Aorta (tissue), 5 donors: Measurements from ENCODE around the gene IL1R1. TPM values are rescaled to one million over a fixed set of nuclear protein-coding genes. Genes with fewer than 3 reads are reported as not detected.
A peak's percentile ranks its signal among the peaks of the same experiment; 100 is the strongest.

ENCODE experiments used
- ATAC-seq: fragments of 200-7000 bp; cut with Tn5 transposase; one replicate; pipeline ENCODE4 v1.9.1; 2022; ENCODE audit warnings: moderate library complexity; ENCODE audit not compliant: low FRiP score
- DNase-seq, 2 donors: peaks; one replicate each; pipeline ENCODE4 v3.0.0-alpha.2; 2020
- H3K27ac ChIP-seq, 2 donors: one replicate each; pipeline ENCODE4 v1.5.1; 2013; ENCODE audit warnings: low read length in 2 of 2, mild to moderate bottlenecking in 2 of 2, moderate library complexity in 2 of 2, control low read depth in 1 of 2, inconsistent platforms in 1 of 2, low read depth in 1 of 2
- H3K27me3 ChIP-seq, 2 donors: one replicate each; pipeline ENCODE4 v1.6.1; 2013; ENCODE audit warnings: control low read depth in 1 of 2, low read length in 1 of 2, mild to moderate bottlenecking in 1 of 2, moderate library complexity in 1 of 2; ENCODE audit not compliant: insufficient read depth in 2 of 2, control insufficient read depth in 1 of 2
- H3K36me3 ChIP-seq, 2 donors: one replicate each; pipeline ENCODE4 v1.6.1; 2013; ENCODE audit warnings: control low read depth in 1 of 2, low read length in 1 of 2, mild to moderate bottlenecking in 1 of 2; ENCODE audit not compliant: insufficient read depth in 2 of 2, control insufficient read depth in 1 of 2
- H3K4me1 ChIP-seq, 2 donors: one replicate each; pipeline ENCODE4 v1.6.1; 2013; ENCODE audit warnings: low read length in 2 of 2, control low read depth in 1 of 2, mild to moderate bottlenecking in 1 of 2, moderate library complexity in 1 of 2; ENCODE audit not compliant: insufficient read depth in 2 of 2, control insufficient read depth in 1 of 2
- H3K4me3 ChIP-seq, 2 donors: one replicate each; pipeline ENCODE4 v1.5.1; 2013; ENCODE audit warnings: low read length in 2 of 2, control low read depth in 1 of 2, mild to moderate bottlenecking in 1 of 2
- H3K9me3 ChIP-seq: one replicate; pipeline ENCODE4 v1.6.1; 2013; ENCODE audit warnings: mild to moderate bottlenecking, low read length; ENCODE audit not compliant: control insufficient read depth
- WGBS, 2 donors: extraction: QIAGEN DNeasy Blood & Tissue Kit; methylation state at CpG; one replicate each; pipeline ENCODE4 v1.1.7; 2013; 5-methylcytosine and 5-hydroxymethylcytosine counted together
- intact Hi-C, 2 donors: fragments of 100-400 bp; cut with DNase I; formaldehyde crosslinking; loops; one replicate each; pipeline versions ENCODE4 v1.14.2 to v1.15.0; 2022
- polyA plus RNA-seq, 2 donors: library from polyadenylated mRNA; stranded (reverse); fragments of 200-250 nt; gene quantifications; one replicate each; pipeline ENCODE4 v1.2.3, GENCODE V29; 2013
- total RNA-seq, 2 donors: library from RNA; stranded (reverse); fragmentation: NEBNext Ultra II Directional; extraction: Animal tissue kit (Norgen Biotek cat#: 25700); gene quantifications; one replicate each; pipeline ENCODE4 v1.2.1, GENCODE V29; 2021
- donor health status: healthy with polysubstance abuse.
- donor health status: Bipolar disorder and iron deficiency.
- donor health status: DM: no; HTN: no; CAD: no.
- donor health status: DM: no; HTN: no; CAD: no.
- donor health status: DM: yes; HTN: yes; CAD: no.

IL1R1 gene
- total and polyA plus RNA-seq, 4 donors, result 47.0 to 155 (median 92.3) TPM

- Histone ChIP-seq H3K9me3 (no peaks in the 10 kb centered on the region), H3K27ac (no peak overlapping the region), H3K36me3 (no peaks in the 10 kb centered on the region), H3K4me1 (no peaks in the 10 kb centered on the region), H3K27me3 (no peaks in the 10 kb centered on the region), H3K4me3 (no peak overlapping the region)
- ATAC-seq (no peak), DNase-seq (no peak)
- intact Hi-C loops, result loop anchor here in 1 of 2 donors (5.0 kb wide), 2 partner anchors 69 to 109 kb away; no protein-coding TSS in a partner anchor
- WGBS, 2 donors, result 75 to 82% methylated on average over 15 of the region's 15 CpGs
Measured at GRCh38 chr2:102141011-102141943, 1.3 kb upstream of the IL1R1 start.

GRCh38 chr2:102142829-102143449, 393 bp downstream of the IL1R1 start:
- Histone ChIP-seq H3K27me3 (no peaks in the 10 kb centered on the region), H3K27ac (peak overlapping the region; percentile 2 to 11), H3K4me3 (peak overlapping the region; percentile 13 to 40), H3K9me3 (peaks cover 3% of the 10 kb centered on the region), H3K36me3 (no peaks in the 10 kb centered on the region), H3K4me1 (no peaks in the 10 kb centered on the region)
- ATAC-seq (no peak), DNase-seq (no peak)
- 4 to 7% methylated on average over 42 of the region's 42 CpGs for WGBS, 2 donors
- intact Hi-C loops, result loop anchor here in 1 of 2 donors (5.0 kb wide), 2 partner anchors 71 to 111 kb away; no protein-coding TSS in a partner anchor

GRCh38 chr2:102143450-102143985, 972 bp downstream of the IL1R1 start:
- H3K4me1 ChIP-seq, result no peaks in the 10 kb centered on the region
- no peaks in the 10 kb centered on the region for H3K36me3 ChIP-seq
- ATAC-seq, result peak; percentile 35
- DNase-seq, result no peak
- intact Hi-C loops, result loop anchor here in 1 of 2 donors (5.0 kb wide), 2 partner anchors 71 to 111 kb away; no protein-coding TSS in a partner anchor
- H3K27me3 ChIP-seq, result no peaks in the 10 kb centered on the region
- H3K27ac ChIP-seq, result peak overlapping the region; percentile 2 to 11
- WGBS, 2 donors, result 38 to 58% methylated on average over 10 of the region's 10 CpGs
- H3K9me3 ChIP-seq, result peaks cover 4% of the 10 kb centered on the region
- peak overlapping the region; percentile 13 to 40 for H3K4me3 ChIP-seq

DNA sequence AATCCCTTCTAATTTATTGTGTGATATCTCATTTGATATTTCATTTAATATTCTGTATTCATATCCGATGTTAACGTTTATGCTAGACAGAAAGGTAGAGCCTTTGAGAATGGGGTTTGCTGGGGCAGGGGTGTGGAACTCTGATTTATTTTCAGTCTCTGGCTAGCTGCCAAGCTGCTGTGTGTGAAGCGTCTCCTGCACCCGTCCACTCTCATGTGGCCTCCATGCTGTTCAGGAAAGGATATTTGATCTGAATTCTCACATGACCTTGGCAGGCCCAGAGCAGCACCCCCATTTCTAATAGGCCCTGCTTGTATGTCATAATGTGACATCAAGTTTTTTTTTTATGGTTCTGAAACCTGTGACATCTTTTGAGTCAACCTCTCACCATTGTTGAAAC, 1.6 kb downstream of the IL1R1 start:
- peaks cover 4% of the 10 kb centered on the region for H3K9me3 ChIP-seq
- H3K4me3 ChIP-seq, result no peak overlapping the region
- ATAC-seq (no peak), DNase-seq (no peak)
- WGBS, 2 donors, result 27 to 49% methylated on average over 4 of the region's 4 CpGs
- H3K4me1 ChIP-seq, result no peaks in the 10 kb centered on the region
- no peaks in the 10 kb centered on the region for H3K36me3 ChIP-seq
- H3K27me3 ChIP-seq, result no peaks in the 10 kb centered on the region
- intact Hi-C loops, result loop anchor here in 1 of 2 donors (5.0 kb wide), 2 partner anchors 72 to 112 kb away; no protein-coding TSS in a partner anchor
- H3K27ac ChIP-seq, result no peak overlapping the region

GRCh38 chr2:102145107-102145506, 2.6 kb downstream of the IL1R1 start:
- H3K4me1 ChIP-seq, result no peaks in the 10 kb centered on the region
- peaks cover 4% of the 10 kb centered on the region for H3K9me3 ChIP-seq
- H3K27me3 ChIP-seq, result no peaks in the 10 kb centered on the region
- no peak overlapping the region for H3K27ac ChIP-seq
- no peak for DNase-seq
- H3K4me3 ChIP-seq, result no peak overlapping the region
- ATAC-seq, result no peak
- H3K36me3 ChIP-seq, result no peaks in the 10 kb centered on the region
- intact Hi-C loops, result no loop called here
- WGBS, 2 donors, result 91 to 96% methylated on average over 4 of the region's 4 CpGs

- Histone ChIP-seq H3K27ac (no peak overlapping the region), H3K36me3 (no peaks in the 10 kb centered on the region), H3K4me3 (no peak overlapping the region), H3K4me1 (no peaks in the 10 kb centered on the region), H3K27me3 (no peaks in the 10 kb centered on the region), H3K9me3 (peaks cover 4% of the 10 kb centered on the region)
- DNase-seq, result no peak
- ATAC-seq, result no peak
- intact Hi-C loops, result no loop called here
- WGBS, 2 donors, result 98 to 99% methylated on average over 4 of the region's 4 CpGs
Measured at GRCh38 chr2:102145934-102146333, 3.4 kb downstream of the IL1R1 start.

- Histone ChIP-seq H3K9me3 (peaks cover 4% of the 10 kb centered on the region), H3K27me3 (no peaks in the 10 kb centered on the region), H3K36me3 (no peaks in the 10 kb centered on the region), H3K4me3 (no peak overlapping the region), H3K4me1 (no peaks in the 10 kb centered on the region), H3K27ac (no peak overlapping the region)
- no peak for ATAC-seq
- intact Hi-C loops, result no loop called here
- 82 to 89% methylated on average over 3 of the region's 3 CpGs for WGBS, 2 donors
- DNase-seq, result no peak
Measured at GRCh38 chr2:102147935-102148334, 5.4 kb downstream of the IL1R1 start.

GRCh38 chr2:102149243-102149642, 6.7 kb downstream of the IL1R1 start:
- no peak for DNase-seq
- Histone ChIP-seq H3K36me3 (no peaks in the 10 kb centered on the region), H3K4me3 (no peak overlapping the region), H3K27ac (no peak overlapping the region), H3K4me1 (no peaks in the 10 kb centered on the region), H3K9me3 (peaks cover 4% of the 10 kb centered on the region), H3K27me3 (no peaks in the 10 kb centered on the region)
- no peak for ATAC-seq
- intact Hi-C loops, result no loop called here
- 78 to 87% methylated on average over 2 of the region's 2 CpGs for WGBS, 2 donors
